Spleen (tissue), 11 donors: ENCODE data around the gene FAM177B. TPM values are rescaled to one million over a fixed set of nuclear protein-coding genes. Genes with fewer than 3 reads are reported as not detected.

Source experiments
- DNase-seq: peaks from one replicate; pipeline ENCODE4 v3.0.0-alpha.2; 2020
- H3K27ac ChIP-seq, 8 donors: fragments of 200-600 bp; sonication (generic) in 7 of 8; 1 replicate in 4 of 8; 2 replicates in 4 of 8; pipeline versions ENCODE4 v1.5.0 to v1.8.0; 2016 to 2021; ENCODE audit warnings: inconsistent platforms in 4 of 8, mild to moderate bottlenecking in 4 of 8, moderate library complexity in 1 of 8
- H3K27me3 ChIP-seq, 7 donors: fragments of 200-600 bp; sonication (generic) in 6 of 7; replicated peaks in 1 of 7; 1 replicate in 4 of 7; 2 replicates in 3 of 7; pipeline versions ENCODE4 v1.5.0 to v1.8.0; 2016 to 2021; ENCODE audit warnings: inconsistent platforms in 3 of 7, mild to moderate bottlenecking in 1 of 7
- H3K36me3 ChIP-seq, 6 donors: fragments of 200-600 bp; sonication (generic) in 5 of 6; 1 replicate in 4 of 6; 2 replicates in 2 of 6; pipeline versions ENCODE4 v1.5.0 to v1.8.0; 2016 to 2021; ENCODE audit warnings: inconsistent platforms in 2 of 6
- H3K4me1 ChIP-seq, 6 donors: fragments of 200-600 bp; sonication (generic) in 5 of 6; 1 replicate in 3 of 6; 2 replicates in 3 of 6; pipeline versions ENCODE4 v1.5.0 to v1.8.0; 2016 to 2021; ENCODE audit warnings: inconsistent platforms in 3 of 6
- H3K4me3 ChIP-seq, 8 donors: fragments of 200-600 bp; sonication (generic) in 7 of 8; 1 replicate in 4 of 8; 2 replicates in 4 of 8; pipeline versions ENCODE4 v1.5.0 to v1.8.0; 2016 to 2021; ENCODE audit warnings: inconsistent platforms in 4 of 8, mild to moderate bottlenecking in 4 of 8, moderate library complexity in 2 of 8
- H3K9me3 ChIP-seq, 8 donors: fragments of 200-600 bp; sonication (generic) in 7 of 8; 1 replicate in 4 of 8; 2 replicates in 4 of 8; pipeline versions ENCODE4 v1.5.0 to v1.8.0; 2016 to 2021; ENCODE audit warnings: inconsistent platforms in 4 of 8
- CTCF ChIP-seq, 11 experiments: fragments of 200-600 bp in 7 of 11; fragments of 450-650 bp in 4 of 11; sonication (generic) in 4 of 11; IDR thresholded peaks in 8 of 11; conservative IDR thresholded peaks in 3 of 11; 1 replicate in 7 of 11; 2 replicates in 4 of 11; pipeline versions ENCODE4 v1.4.0 to v1.8.0; 2016 to 2021; ENCODE audit warnings: antibody characterized with exemption in 11 of 11, inconsistent platforms in 4 of 11, mild to moderate bottlenecking in 1 of 11
- POLR2A ChIP-seq, 3 donors: fragments of 450-650 bp; IDR thresholded peaks; one replicate each; pipeline ENCODE4 v1.5.1; 2017; ENCODE audit warnings: antibody characterized with exemption in 3 of 3, mild to moderate bottlenecking in 1 of 3
- POLR2AphosphoS5 ChIP-seq, 3 donors: sonication (generic); formaldehyde crosslinking; IDR thresholded peaks; one replicate each; pipeline ENCODE4 v1.5.1; 2017; ENCODE audit warnings: antibody characterized with exemption in 3 of 3
- WGBS, 5 donors: extraction: QIAGEN DNeasy Blood & Tissue Kit in 3 of 5; methylation state at CpG; one replicate each; pipeline versions ENCODE4 v1.1.5 to v1.1.7; 2013 to 2018; 5-methylcytosine and 5-hydroxymethylcytosine counted together
- intact Hi-C: fragments of 100-400 bp; cut with DNase I; formaldehyde crosslinking; loops from one replicate; pipeline ENCODE4 v1.15.0; 2023; ENCODE audit warnings: low total_unique reads
- polyA plus RNA-seq, 3 donors: library from polyadenylated mRNA; stranded (reverse); fragments of 200-250 nt; gene quantifications; one replicate each; pipeline ENCODE4 v1.2.1, GENCODE V29; 2013
- total RNA-seq, 7 donors: library from RNA; depleted of rRNA in 3 of 7; stranded (reverse); fragments of >200 nt in 3 of 7; fragmentation: NEBNext Ultra II Directional in 4 of 7; extraction: Animal tissue kit (Norgen Biotek cat#: 25700) in 4 of 7; gene quantifications; one replicate each; pipeline versions ENCODE4 v1.1.0 to v1.2.1, GENCODE V29; 2016 to 2021
- donor health status: healthy with polysubstance abuse.
- donor health status: DM: no; HTN: no; CAD: no; lungs with moderate emphysema.
- donor health status: DM: no; HTN: no; CAD: no.
- donor health status: Bipolar disorder and iron deficiency.
- donor health status: healthy.
- donor health status: DM: no; HTN: no; CAD: no.
- donor health status: DM: yes; HTN: yes; CAD: no.

Gene FAM177B
- total and polyA plus RNA-seq, 10 donors: 0.91 to 19.1 (median 6.8) TPM

- DNase-seq: no peak
- H3K4me3 ChIP-seq: no peak overlapping the region
- H3K36me3 ChIP-seq: no peaks in the 10 kb centered on the region
- peaks cover 0 to 15% (median 12%) of the 10 kb centered on the region in 8 donors for H3K9me3 ChIP-seq
- intact Hi-C loops: no loop called here
- TF ChIP-seq POLR2A (IDR thresholded peaks at IDR 0.05) (no peak), CTCF (IDR thresholded peaks at IDR 0.05 in 8 of 11, conservative IDR thresholded peaks at IDR 0.05 in 3 of 11) (no peak), POLR2AphosphoS5 (IDR thresholded peaks at IDR 0.05) (no peak)
- 58 to 80% (median 65%) methylated on average over 4 of the region's 4 CpGs for WGBS, 5 donors
- H3K27ac ChIP-seq: no peak overlapping the region
- no peaks in the 10 kb centered on the region for H3K27me3 ChIP-seq
- peaks cover 0 to 17% (median 0%) of the 10 kb centered on the region in 6 donors for H3K4me1 ChIP-seq
Observed at GRCh38 chr1:222791006-222791710, 54.2 kb downstream of the FAM177B start.

- intact Hi-C loops: loop anchor here (2.0 kb wide), 1 partner anchor 288 kb away; no protein-coding TSS in a partner anchor
- Histone ChIP-seq H3K4me3 (no peak overlapping the region), H3K9me3 (peaks cover 0 to 15% (median 12%) of the 10 kb centered on the region in 8 donors), H3K4me1 (peaks cover 0 to 17% (median 0%) of the 10 kb centered on the region in 6 donors), H3K27ac (no peak overlapping the region), H3K27me3 (no peaks in the 10 kb centered on the region), H3K36me3 (no peaks in the 10 kb centered on the region)
- no peak for TF ChIP-seq POLR2AphosphoS5 (IDR thresholded peaks at IDR 0.05)
- no peak for TF ChIP-seq POLR2A (IDR thresholded peaks at IDR 0.05)
- peak in 9 of 11 experiments; percentile 16 to 58 (median 48) for TF ChIP-seq CTCF (IDR thresholded peaks at IDR 0.05 in 8 of 11, conservative IDR thresholded peaks at IDR 0.05 in 3 of 11)
- WGBS, 5 donors: 13 to 22% (median 19%) methylated on average over 2 of the region's 2 CpGs
- DNase-seq: no peak
Observed at GRCh38 chr1:222792744-222793143, 55.7 kb downstream of the FAM177B start.

GRCh38 chr1:222794656-222795474 is 57.9 kb downstream of the FAM177B start:
- intact Hi-C loops: no loop called here
- TF ChIP-seq POLR2AphosphoS5 (IDR thresholded peaks at IDR 0.05) (no peak), CTCF (IDR thresholded peaks at IDR 0.05 in 8 of 11, conservative IDR thresholded peaks at IDR 0.05 in 3 of 11) (no peak), POLR2A (IDR thresholded peaks at IDR 0.05) (no peak)
- peaks cover 0 to 17% (median 2%) of the 10 kb centered on the region in 6 donors for H3K4me1 ChIP-seq
- no peak overlapping the region for H3K27ac ChIP-seq
- peaks cover 0 to 10% (median 7%) of the 10 kb centered on the region in 8 donors for H3K9me3 ChIP-seq
- no peak overlapping the region for H3K4me3 ChIP-seq
- 77 to 92% (median 84%) methylated on average over 5 to 6 of the region's 6 CpGs for WGBS, 5 donors
- H3K27me3 ChIP-seq: no peaks in the 10 kb centered on the region
- DNase-seq: no peak
- H3K36me3 ChIP-seq: no peaks in the 10 kb centered on the region

- Histone ChIP-seq H3K4me3 (no peak overlapping the region), H3K27me3 (no peaks in the 10 kb centered on the region), H3K9me3 (no peaks in the 10 kb centered on the region), H3K36me3 (no peaks in the 10 kb centered on the region), H3K4me1 (peaks cover 0 to 11% (median under 1%) of the 10 kb centered on the region in 6 donors), H3K27ac (no peak overlapping the region)
- no peak for TF ChIP-seq POLR2A (IDR thresholded peaks at IDR 0.05)
- TF ChIP-seq CTCF (IDR thresholded peaks at IDR 0.05 in 8 of 11, conservative IDR thresholded peaks at IDR 0.05 in 3 of 11): no peak
- no peak for TF ChIP-seq POLR2AphosphoS5 (IDR thresholded peaks at IDR 0.05)
- no peak for DNase-seq
- intact Hi-C loops: no loop called here
Observed at GRCh38 chr1:222798116-222798515, 61.1 kb downstream of the FAM177B start.
